Ascending aorta (tissue), 2 donors: ENCODE measurements around the gene CHST13. TPM values are rescaled to one million over a fixed set of nuclear protein-coding genes. Genes with fewer than 3 reads are reported as not detected.

Source experiments
- DNase-seq, 2 donors: peaks; one replicate each; pipeline ENCODE4 v3.0.0-alpha.2; 2019; ENCODE audit warnings: low spot score in 2 of 2
- H3K27ac ChIP-seq, 2 donors: fragments of 200-600 bp; sonication (generic); one replicate each; pipeline ENCODE4 v1.5.1; 2016 to 2017; ENCODE audit warnings: mild to moderate bottlenecking in 1 of 2
- H3K27me3 ChIP-seq: fragments of 200-600 bp; sonication (generic); one replicate; pipeline ENCODE4 v1.5.1; 2017
- H3K36me3 ChIP-seq, 2 donors: fragments of 200-600 bp; sonication (generic); one replicate each; pipeline ENCODE4 v1.5.1; 2016
- H3K4me1 ChIP-seq, 2 donors: fragments of 200-600 bp; sonication (generic); one replicate each; pipeline ENCODE4 v1.5.1; 2016 to 2017; ENCODE audit warnings: mild to moderate bottlenecking in 1 of 2
- H3K4me3 ChIP-seq, 2 donors: fragments of 200-600 bp; sonication (generic); one replicate each; pipeline ENCODE4 v1.5.1; 2016 to 2017; ENCODE audit warnings: mild to moderate bottlenecking in 1 of 2
- H3K9me3 ChIP-seq, 2 donors: fragments of 200-600 bp; sonication (generic); one replicate each; pipeline ENCODE4 v1.5.1; 2016
- CTCF ChIP-seq, 3 experiments: fragments of 200-600 bp in 2 of 3; fragments of 450-650 bp in 1 of 3; sonication (generic) in 2 of 3; IDR thresholded peaks; one replicate each; pipeline ENCODE4 v1.5.1; 2016 to 2019; ENCODE audit warnings: antibody characterized with exemption in 3 of 3, mild to moderate bottlenecking in 1 of 3, moderate library complexity in 1 of 3
- intact Hi-C: fragments of 100-400 bp; cut with DNase I; formaldehyde crosslinking; loops from one replicate; pipeline ENCODE4 v1.15.1; 2023
- total RNA-seq: library from RNA; depleted of rRNA; stranded (reverse); fragments of >200 nt; gene quantifications from one replicate; pipeline ENCODE4 v1.1.0, GENCODE V29; 2016

The CHST13 gene
- total RNA-seq, 1 donor from 2014 or later: not detected

DNA sequence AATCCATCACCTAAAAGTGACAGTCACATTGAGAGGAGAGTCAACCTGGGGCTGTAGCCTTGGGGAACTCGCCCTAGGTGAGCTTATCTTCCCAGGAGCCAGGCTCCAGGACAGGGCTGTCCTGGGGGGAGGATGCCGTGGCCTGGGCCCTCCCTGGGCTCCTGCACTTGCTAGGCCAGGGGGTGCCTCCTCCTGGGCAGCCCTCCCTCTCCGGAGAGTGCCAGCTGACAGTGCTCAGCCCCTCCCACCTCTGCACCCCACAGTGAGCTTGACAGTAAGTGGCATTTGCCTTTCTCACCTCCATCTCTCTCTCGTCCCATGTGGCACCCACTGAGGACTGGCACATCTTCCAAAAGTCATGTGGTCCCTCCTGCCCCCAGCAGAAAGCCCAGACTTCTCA, 25.5 kb upstream of the CHST13 start:
- Histone ChIP-seq H3K4me1 (no peaks in the 10 kb centered on the region), H3K27me3 (no peaks in the 10 kb centered on the region), H3K36me3 (no peaks in the 10 kb centered on the region), H3K27ac (no peak overlapping the region), H3K4me3 (no peak overlapping the region), H3K9me3 (no peaks in the 10 kb centered on the region)
- DNase-seq: no peak
- no peak for TF ChIP-seq CTCF (IDR thresholded peaks at IDR 0.05)
- intact Hi-C loops: no loop called here

DNA sequence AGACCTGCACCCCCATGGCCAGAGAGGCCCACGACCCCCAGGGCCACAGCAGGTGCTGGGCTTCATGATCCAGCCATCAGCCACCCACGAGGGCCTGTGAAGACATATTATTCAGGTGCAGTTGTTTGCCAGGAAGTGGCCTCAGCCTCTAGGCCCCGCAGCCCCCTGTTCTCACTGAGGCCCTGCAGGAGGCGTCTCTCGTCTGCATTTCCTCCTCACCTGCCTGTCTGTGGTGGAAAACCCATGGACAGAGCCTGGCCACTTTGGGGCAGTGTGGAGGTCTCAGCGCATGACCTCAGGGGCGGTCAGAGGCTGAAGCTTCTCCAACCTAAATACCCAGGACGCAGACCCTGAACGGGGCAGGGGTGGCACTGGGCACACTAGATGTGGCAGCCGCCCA, 25.0 kb upstream of the CHST13 start:
- Histone ChIP-seq H3K27ac (no peak overlapping the region), H3K4me3 (no peak overlapping the region), H3K27me3 (no peaks in the 10 kb centered on the region), H3K36me3 (no peaks in the 10 kb centered on the region), H3K4me1 (no peaks in the 10 kb centered on the region), H3K9me3 (no peaks in the 10 kb centered on the region)
- TF ChIP-seq CTCF (IDR thresholded peaks at IDR 0.05): no peak
- DNase-seq: no peak
- intact Hi-C loops: no loop called here

GRCh38 chr3:126499401-126499800, 24.6 kb upstream of the CHST13 start:
- no peak for TF ChIP-seq CTCF (IDR thresholded peaks at IDR 0.05)
- no peak for DNase-seq
- H3K27me3 ChIP-seq: no peaks in the 10 kb centered on the region
- no peaks in the 10 kb centered on the region for H3K36me3 ChIP-seq
- no peak overlapping the region for H3K27ac ChIP-seq
- intact Hi-C loops: no loop called here
- H3K4me3 ChIP-seq: no peak overlapping the region
- H3K4me1 ChIP-seq: no peaks in the 10 kb centered on the region
- H3K9me3 ChIP-seq: no peaks in the 10 kb centered on the region

DNA sequence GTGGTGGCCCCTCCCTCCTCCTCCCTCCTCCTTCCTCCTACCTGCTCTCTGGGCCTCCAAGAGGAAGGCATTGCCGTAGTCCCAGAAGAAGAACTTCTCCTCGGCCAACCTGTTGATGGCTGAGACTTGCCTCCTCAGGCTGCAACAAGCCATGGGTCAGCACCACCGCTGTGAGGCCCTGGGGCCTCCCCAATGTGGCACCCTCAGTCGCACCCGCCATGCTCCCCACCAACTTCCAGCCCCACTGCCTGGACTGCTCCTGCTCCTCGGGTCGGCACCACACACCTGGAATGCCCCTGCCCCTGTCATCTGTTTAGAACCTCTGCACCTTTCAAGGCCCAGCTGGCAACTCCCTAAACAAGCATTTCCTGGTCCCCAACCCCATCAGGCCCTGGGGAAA, 23.9 kb upstream of the CHST13 start:
- no peak for TF ChIP-seq CTCF (IDR thresholded peaks at IDR 0.05)
- Histone ChIP-seq H3K36me3 (no peaks in the 10 kb centered on the region), H3K4me3 (no peak overlapping the region), H3K27me3 (no peaks in the 10 kb centered on the region), H3K9me3 (no peaks in the 10 kb centered on the region), H3K27ac (no peak overlapping the region), H3K4me1 (no peaks in the 10 kb centered on the region)
- intact Hi-C loops: no loop called here
- DNase-seq: no peak

- intact Hi-C loops: no loop called here
- no peak for TF ChIP-seq CTCF (IDR thresholded peaks at IDR 0.05)
- Histone ChIP-seq H3K36me3 (no peaks in the 10 kb centered on the region), H3K4me1 (no peaks in the 10 kb centered on the region), H3K9me3 (no peaks in the 10 kb centered on the region), H3K27ac (no peak overlapping the region), H3K27me3 (no peaks in the 10 kb centered on the region), H3K4me3 (no peak overlapping the region)
- DNase-seq: no peak
Observed at GRCh38 chr3:126501054-126501453, 22.9 kb upstream of the CHST13 start.

- no peaks in the 10 kb centered on the region for H3K9me3 ChIP-seq
- H3K4me1 ChIP-seq: no peaks in the 10 kb centered on the region
- H3K36me3 ChIP-seq: no peaks in the 10 kb centered on the region
- intact Hi-C loops: no loop called here
- H3K27ac ChIP-seq: no peak overlapping the region
- H3K4me3 ChIP-seq: no peak overlapping the region
- H3K27me3 ChIP-seq: no peaks in the 10 kb centered on the region
- TF ChIP-seq CTCF (IDR thresholded peaks at IDR 0.05): no peak
- no peak for DNase-seq
Observed at GRCh38 chr3:126501736-126502135, 22.2 kb upstream of the CHST13 start.
